Tibial nerve (tissue), 4 donors: ENCODE measurements around the gene CACNG7. TPM values are rescaled to one million over a fixed set of nuclear protein-coding genes. Genes with fewer than 3 reads are reported as not detected.
A peak's percentile ranks its signal among the peaks of the same experiment; 100 is the strongest.

Experiments
- DNase-seq, 2 donors: peaks; one replicate each; pipeline ENCODE4 v3.0.0-alpha.2; 2019; ENCODE audit warnings: low spot score in 2 of 2
- H3K27ac ChIP-seq, 4 donors: fragments of 200-600 bp; sonication (generic) in 3 of 4; one replicate each; pipeline ENCODE4 v1.5.1; 2017 to 2019; ENCODE audit warnings: mild to moderate bottlenecking in 1 of 4
- H3K27me3 ChIP-seq, 2 donors: fragments of 200-600 bp; sonication (generic) in 1 of 2; one replicate each; pipeline versions ENCODE4 v1.5.1 to v1.6.0; 2017 to 2019
- H3K36me3 ChIP-seq, 3 donors: fragments of 200-600 bp; sonication (generic); one replicate each; pipeline ENCODE4 v1.5.1; 2018 to 2019
- H3K4me1 ChIP-seq, 4 donors: fragments of 200-600 bp; sonication (generic) in 3 of 4; one replicate each; pipeline ENCODE4 v1.5.1; 2017 to 2019
- H3K4me3 ChIP-seq, 4 donors: fragments of 200-600 bp; sonication (generic) in 3 of 4; one replicate each; pipeline ENCODE4 v1.5.1; 2017 to 2019; ENCODE audit warnings: mild to moderate bottlenecking in 1 of 4, moderate library complexity in 1 of 4
- H3K9me3 ChIP-seq, 4 donors: fragments of 200-600 bp; sonication (generic) in 3 of 4; one replicate each; pipeline ENCODE4 v1.5.1; 2017 to 2019
- CTCF ChIP-seq, 5 experiments: fragments of 200-600 bp in 3 of 5; fragments of 450-650 bp in 2 of 5; sonication (generic) in 3 of 5; IDR thresholded peaks; one replicate each; pipeline ENCODE4 v1.5.1; 2016 to 2019; ENCODE audit warnings: antibody characterized with exemption in 5 of 5, mild to moderate bottlenecking in 3 of 5, moderate library complexity in 2 of 5
- EP300 ChIP-seq, 2 donors: sonication (generic); formaldehyde crosslinking; IDR thresholded peaks; one replicate each; pipeline ENCODE4 v1.6.1; 2017; ENCODE audit warnings: antibody characterized with exemption in 2 of 2, mild to moderate bottlenecking in 1 of 2
- POLR2A ChIP-seq, 2 donors: fragments of 450-650 bp; IDR thresholded peaks; one replicate each; pipeline ENCODE4 v1.6.1; 2017; ENCODE audit warnings: antibody characterized with exemption in 2 of 2, mild to moderate bottlenecking in 2 of 2, moderate library complexity in 2 of 2
- WGBS, 2 donors: methylation state at CpG; one replicate each; pipeline ENCODE4 v1.1.5; 2018; 5-methylcytosine and 5-hydroxymethylcytosine counted together
- total RNA-seq, 4 donors: library from RNA; depleted of rRNA; stranded (reverse); fragments of >200 nt; gene quantifications; one replicate each; pipeline ENCODE4 v1.1.0, GENCODE V29; 2016

CACNG7 gene
- total RNA-seq, 4 donors from 2014 or later: not detected

GRCh38 chr19:53870485-53870844 is 38.6 kb upstream of the CACNG7 start:
- WGBS, 2 donors: 35 to 53% methylated on average over 5 of the region's 5 CpGs
- peaks cover 0 to 32% (median 8%) of the 10 kb centered on the region in 3 donors for H3K36me3 ChIP-seq
- TF ChIP-seq EP300 (IDR thresholded peaks at IDR 0.05) (no peak), POLR2A (IDR thresholded peaks at IDR 0.05) (no peak), CTCF (IDR thresholded peaks at IDR 0.05) (no peak)
- no peaks in the 10 kb centered on the region for H3K9me3 ChIP-seq
- peak overlapping the region in 3 of 4 donors; percentile 69 to 96 (median 95) for H3K27ac ChIP-seq
- H3K4me1 ChIP-seq: peaks cover 0 to 67% (median 19%) of the 10 kb centered on the region in 4 donors
- no peak for DNase-seq
- peak overlapping the region in 1 of 4 donors; percentile 83 for H3K4me3 ChIP-seq
- no peaks in the 10 kb centered on the region for H3K27me3 ChIP-seq

- Histone ChIP-seq H3K27me3 (no peaks in the 10 kb centered on the region), H3K4me3 (no peak overlapping the region), H3K27ac (peak overlapping the region in 1 of 4 donors; percentile 43), H3K4me1 (peaks cover 0 to 57% (median 12%) of the 10 kb centered on the region in 4 donors), H3K9me3 (no peaks in the 10 kb centered on the region), H3K36me3 (peaks cover 0 to 42% (median 8%) of the 10 kb centered on the region in 3 donors)
- WGBS, 2 donors: 44 to 61% methylated on average over 7 of the region's 7 CpGs
- DNase-seq: no peak
- no peak for TF ChIP-seq POLR2A (IDR thresholded peaks at IDR 0.05)
- no peak for TF ChIP-seq CTCF (IDR thresholded peaks at IDR 0.05)
- TF ChIP-seq EP300 (IDR thresholded peaks at IDR 0.05): no peak
Measured at GRCh38 chr19:53871454-53871853, 37.6 kb upstream of the CACNG7 start.

GRCh38 chr19:53872762-53873161 is 36.3 kb upstream of the CACNG7 start:
- Histone ChIP-seq H3K27ac (no peak overlapping the region), H3K9me3 (no peaks in the 10 kb centered on the region), H3K4me1 (peaks cover 0 to 47% (median 3%) of the 10 kb centered on the region in 4 donors), H3K27me3 (no peaks in the 10 kb centered on the region), H3K4me3 (no peak overlapping the region), H3K36me3 (peaks cover 0 to 47% (median 8%) of the 10 kb centered on the region in 3 donors)
- 75 to 78% methylated on average over 6 of the region's 6 CpGs for WGBS, 2 donors
- no peak for DNase-seq
- no peak for TF ChIP-seq POLR2A (IDR thresholded peaks at IDR 0.05)
- no peak for TF ChIP-seq CTCF (IDR thresholded peaks at IDR 0.05)
- TF ChIP-seq EP300 (IDR thresholded peaks at IDR 0.05): no peak

GRCh38 chr19:53873773-53874605 is 35.1 kb upstream of the CACNG7 start:
- Histone ChIP-seq H3K4me3 (no peak overlapping the region), H3K27ac (no peak overlapping the region), H3K27me3 (peaks cover 0 to 5% of the 10 kb centered on the region in 2 donors), H3K9me3 (no peaks in the 10 kb centered on the region), H3K36me3 (peaks cover 0 to 47% (median 8%) of the 10 kb centered on the region in 3 donors), H3K4me1 (peaks cover 0 to 52% (median 5%) of the 10 kb centered on the region in 4 donors)
- no peak for TF ChIP-seq CTCF (IDR thresholded peaks at IDR 0.05)
- no peak for TF ChIP-seq POLR2A (IDR thresholded peaks at IDR 0.05)
- TF ChIP-seq EP300 (IDR thresholded peaks at IDR 0.05): no peak
- DNase-seq: no peak
- WGBS, 2 donors: 94% methylated on average over 51 of the region's 51 CpGs

- Histone ChIP-seq H3K4me1 (peaks cover 0 to 56% (median 8%) of the 10 kb centered on the region in 4 donors), H3K27ac (no peak overlapping the region), H3K36me3 (peaks cover 0 to 47% (median 8%) of the 10 kb centered on the region in 3 donors), H3K9me3 (no peaks in the 10 kb centered on the region), H3K27me3 (peaks cover 0 to 11% of the 10 kb centered on the region in 2 donors), H3K4me3 (no peak overlapping the region)
- 78 to 79% methylated on average over 6 of the region's 6 CpGs for WGBS, 2 donors
- TF ChIP-seq EP300 (IDR thresholded peaks at IDR 0.05) (no peak), POLR2A (IDR thresholded peaks at IDR 0.05) (no peak), CTCF (IDR thresholded peaks at IDR 0.05) (no peak)
- DNase-seq: no peak
Measured at GRCh38 chr19:53874606-53874990, 34.5 kb upstream of the CACNG7 start.
